WTC11 (cell line): ENCODE results near the gene NTN4. TPM values are rescaled to one million over a fixed set of nuclear protein-coding genes. Genes with fewer than 3 reads are reported as not detected.

Source experiments
- ATAC-seq: fragments of 200-7000 bp; cut with Tn5 transposase; 2 replicates; pipeline ENCODE4 v1.10.0; 2021; ENCODE audit warnings: mild to moderate bottlenecking, moderate library complexity
- CTCF ChIA-PET: fragments of 300-600 bp; sonication (Branson Sonifier 250); formaldehyde crosslinking; loops from one replicate; lab custom pipeline; 2021; ENCODE audit warnings: antibody characterized with exemption; lab: Charles Lee
- POLR2A ChIA-PET: fragments of 350-600 bp; sonication (Branson Sonifier 250); formaldehyde crosslinking; loops from one replicate; lab custom pipeline; 2021; ENCODE audit warnings: antibody characterized with exemption; lab: Charles Lee
- DNase-seq: peaks from one replicate; pipeline ENCODE4 v3.0.0; 2021; ENCODE audit warnings: low spot score
- H3K27ac Mint-ChIP-seq: 2 replicates; pipeline ENCODE4 v1.8.0; 2021; ENCODE audit warnings: mixed read lengths
- H3K27me3 Mint-ChIP-seq: 2 replicates; pipeline ENCODE4 v1.8.0; 2021; ENCODE audit warnings: low read depth, mild to moderate bottlenecking, moderate library complexity, mixed read lengths
- H3K36me3 Mint-ChIP-seq: 2 replicates; pipeline ENCODE4 v1.8.0; 2021; ENCODE audit warnings: mixed read lengths
- H3K4me1 Mint-ChIP-seq: 2 replicates; pipeline ENCODE4 v1.8.0; 2022; ENCODE audit warnings: mixed read lengths
- H3K4me3 Mint-ChIP-seq: 2 replicates; pipeline ENCODE4 v1.8.0; 2021; ENCODE audit warnings: mild to moderate bottlenecking, moderate library complexity, mixed read lengths
- H3K9me3 Mint-ChIP-seq: 2 replicates; pipeline ENCODE4 v1.8.0; 2021; ENCODE audit warnings: mixed read lengths
- CREB1 ChIP-seq: sonication (generic); formaldehyde crosslinking; IDR thresholded peaks from 2 replicates; pipeline ENCODE4 v1.8.0; 2023; ENCODE audit warnings: mild to moderate bottlenecking, missing genetic modification reagents
- CREM ChIP-seq: sonication (generic); formaldehyde crosslinking; IDR thresholded peaks from 2 replicates; pipeline ENCODE4 v1.8.1; 2022; ENCODE audit warnings: mild to moderate bottlenecking, missing genetic modification reagents, moderate library complexity
- FOXP1 ChIP-seq: sonication (generic); formaldehyde crosslinking; IDR thresholded peaks from 2 replicates; pipeline ENCODE4 v1.8.0; 2022; ENCODE audit warnings: missing genetic modification reagents, mild to moderate bottlenecking, moderate library complexity, borderline replicate concordance
- GABPB1 ChIP-seq: sonication (generic); formaldehyde crosslinking; IDR thresholded peaks from 2 replicates; pipeline ENCODE4 v1.8.1; 2023; ENCODE audit warnings: mild to moderate bottlenecking, missing genetic modification reagents
- JUN ChIP-seq: sonication (generic); formaldehyde crosslinking; IDR thresholded peaks from 2 replicates; pipeline ENCODE4 v1.8.0; 2023; ENCODE audit warnings: mild to moderate bottlenecking, missing genetic modification reagents
- MYBL2 ChIP-seq: sonication (generic); formaldehyde crosslinking; IDR thresholded peaks from 2 replicates; pipeline ENCODE4 v1.8.1; 2023; ENCODE audit warnings: mild to moderate bottlenecking, moderate library complexity, missing genetic modification reagents
- NR1H2 ChIP-seq: sonication (generic); formaldehyde crosslinking; IDR thresholded peaks from 2 replicates; pipeline ENCODE4 v1.9.0; 2021; ENCODE audit warnings: mild to moderate bottlenecking, moderate library complexity, missing genetic modification reagents
- RELA ChIP-seq: sonication (generic); formaldehyde crosslinking; IDR thresholded peaks from 2 replicates; pipeline ENCODE4 v1.8.1; 2022; ENCODE audit warnings: missing genetic modification reagents, mild to moderate bottlenecking, borderline replicate concordance
- SMAD4 ChIP-seq: sonication (generic); formaldehyde crosslinking; IDR thresholded peaks from 2 replicates; pipeline ENCODE4 v1.8.0; 2022; ENCODE audit warnings: mild to moderate bottlenecking, missing genetic modification reagents
- TEAD1 ChIP-seq: sonication (generic); formaldehyde crosslinking; IDR thresholded peaks from 2 replicates; pipeline ENCODE4 v1.8.0; 2022; ENCODE audit warnings: mild to moderate bottlenecking, missing genetic modification reagents
- TEAD4 ChIP-seq: sonication (generic); formaldehyde crosslinking; IDR thresholded peaks from 2 replicates; pipeline ENCODE4 v1.8.0; 2022; ENCODE audit warnings: mild to moderate bottlenecking, missing genetic modification reagents
- ZNF423 ChIP-seq: fragments of 250-450 bp; sonication (Bioruptor Pico); IDR thresholded peaks from 2 replicates; pipeline ENCODE4 v2.1.2; 2022; ENCODE audit warnings: mild to moderate bottlenecking, moderate library complexity
- total RNA-seq: library from RNA; stranded (reverse); gene quantifications from 3 replicates; pipeline ENCODE4 v1.2.3, GENCODE V29; 2021
- TF ChIP-seq, protein P1 (sequence below): fragments of 250-450 bp; sonication (Bioruptor Pico); IDR thresholded peaks from 2 replicates; pipeline ENCODE4 v1.9.0; 2021; ENCODE audit warnings: mild to moderate bottlenecking
- TF ChIP-seq, protein P2 (sequence below): fragments of 250-450 bp; sonication (Bioruptor Pico); IDR thresholded peaks from 2 replicates; pipeline ENCODE4 v1.8.0; 2021; ENCODE audit warnings: mild to moderate bottlenecking
- TF ChIP-seq, protein P3 (sequence below): fragments of 250-450 bp; sonication (Bioruptor Pico); IDR thresholded peaks from 2 replicates; pipeline ENCODE4 v1.9.0; 2021; ENCODE audit warnings: mild to moderate bottlenecking
- TF ChIP-seq, protein P4 (sequence below): sonication (generic); formaldehyde crosslinking; IDR thresholded peaks from 2 replicates; pipeline ENCODE4 v1.8.0; 2023; ENCODE audit warnings: missing genetic modification reagents
- TF ChIP-seq, protein P5 (sequence below): sonication (generic); formaldehyde crosslinking; IDR thresholded peaks from 2 replicates; pipeline ENCODE4 v1.8.0; 2022; ENCODE audit warnings: mild to moderate bottlenecking, missing genetic modification reagents

NTN4 gene
- total RNA-seq, 1 experiment from 2014 or later, result 2.7 TPM

DNA sequence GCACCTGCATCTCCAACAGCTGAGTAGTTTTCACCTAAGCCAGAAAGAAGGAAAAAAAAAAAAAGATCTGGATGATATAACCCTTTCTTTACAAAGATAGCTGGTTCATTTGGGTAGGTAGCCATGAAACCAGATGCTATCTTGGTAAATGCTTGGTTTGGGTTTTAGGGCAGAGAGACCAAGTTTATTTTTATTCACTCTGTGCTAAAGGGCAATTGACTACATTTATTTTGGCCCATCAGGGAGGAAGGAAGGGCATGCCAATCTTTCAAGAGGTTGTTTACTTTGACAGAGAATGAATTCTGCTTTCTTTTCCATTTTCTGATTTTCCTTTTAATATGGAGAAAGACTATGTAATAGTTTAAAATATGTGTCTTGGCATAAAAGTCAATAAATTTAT, 91.0 kb downstream of the NTN4 start:
- ATAC-seq (no peak), DNase-seq (no peak)
- no peaks in the 10 kb centered on the region for H3K36me3 Mint-ChIP-seq
- CTCF ChIA-PET, result no interaction called here
- H3K27me3 Mint-ChIP-seq, result no peaks in the 10 kb centered on the region
- no peaks in the 10 kb centered on the region for H3K9me3 Mint-ChIP-seq
- no peak overlapping the region for H3K4me3 Mint-ChIP-seq
- H3K4me1 Mint-ChIP-seq, result peaks cover 5% of the 10 kb centered on the region; the same call in 1 of the 2 replicates
- no peak for TF ChIP-seq FOXP1 (CRISPR knock-in tag)
- no peak for TF ChIP-seq TEAD4 (CRISPR knock-in tag)
- TF ChIP-seq JUN (CRISPR knock-in tag), result no peak
- TF ChIP-seq, protein P1, sequence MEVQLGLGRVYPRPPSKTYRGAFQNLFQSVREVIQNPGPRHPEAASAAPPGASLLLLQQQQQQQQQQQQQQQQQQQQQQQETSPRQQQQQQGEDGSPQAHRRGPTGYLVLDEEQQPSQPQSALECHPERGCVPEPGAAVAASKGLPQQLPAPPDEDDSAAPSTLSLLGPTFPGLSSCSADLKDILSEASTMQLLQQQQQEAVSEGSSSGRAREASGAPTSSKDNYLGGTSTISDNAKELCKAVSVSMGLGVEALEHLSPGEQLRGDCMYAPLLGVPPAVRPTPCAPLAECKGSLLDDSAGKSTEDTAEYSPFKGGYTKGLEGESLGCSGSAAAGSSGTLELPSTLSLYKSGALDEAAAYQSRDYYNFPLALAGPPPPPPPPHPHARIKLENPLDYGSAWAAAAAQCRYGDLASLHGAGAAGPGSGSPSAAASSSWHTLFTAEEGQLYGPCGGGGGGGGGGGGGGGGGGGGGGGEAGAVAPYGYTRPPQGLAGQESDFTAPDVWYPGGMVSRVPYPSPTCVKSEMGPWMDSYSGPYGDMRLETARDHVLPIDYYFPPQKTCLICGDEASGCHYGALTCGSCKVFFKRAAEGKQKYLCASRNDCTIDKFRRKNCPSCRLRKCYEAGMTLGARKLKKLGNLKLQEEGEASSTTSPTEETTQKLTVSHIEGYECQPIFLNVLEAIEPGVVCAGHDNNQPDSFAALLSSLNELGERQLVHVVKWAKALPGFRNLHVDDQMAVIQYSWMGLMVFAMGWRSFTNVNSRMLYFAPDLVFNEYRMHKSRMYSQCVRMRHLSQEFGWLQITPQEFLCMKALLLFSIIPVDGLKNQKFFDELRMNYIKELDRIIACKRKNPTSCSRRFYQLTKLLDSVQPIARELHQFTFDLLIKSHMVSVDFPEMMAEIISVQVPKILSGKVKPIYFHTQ (CRISPR knock-in tag), result no peak
- no peak for TF ChIP-seq ZNF423
- TF ChIP-seq, all 79 proteins: peak for 0
- POLR2A ChIA-PET, result no interaction called here
- no peak overlapping the region for H3K27ac Mint-ChIP-seq

DNA sequence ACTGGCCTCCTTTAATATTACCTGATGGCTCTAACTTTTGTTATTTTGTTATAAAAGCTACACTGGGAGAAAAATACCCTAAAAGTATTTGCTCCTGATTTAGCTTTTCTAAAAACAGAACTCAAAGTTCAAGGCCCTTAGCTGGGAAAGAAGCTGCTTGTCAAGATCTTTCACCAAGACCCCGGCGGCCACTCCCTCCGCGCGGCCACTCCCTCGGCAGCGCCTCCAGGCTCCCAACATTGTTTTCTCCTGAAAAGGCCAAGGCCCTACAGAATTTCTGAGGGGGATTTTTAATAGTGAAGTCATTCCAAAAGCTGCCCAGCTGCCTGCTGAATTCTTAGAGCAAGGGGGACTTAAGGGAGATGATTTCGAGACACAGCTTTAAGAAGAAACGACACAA, 96.4 kb downstream of the NTN4 start:
- H3K27me3 Mint-ChIP-seq, result peaks cover 8% of the 10 kb centered on the region
- ChIA-PET CTCF (no interaction called here), POLR2A (interaction anchor here (0.7 kb wide), 1 partner anchor 96 kb away, joined by 3 read pairs; no protein-coding TSS in a partner anchor)
- DNase-seq (no peak), ATAC-seq (no peak)
- no peaks in the 10 kb centered on the region for H3K36me3 Mint-ChIP-seq
- TF ChIP-seq GABPB1 (CRISPR knock-in tag) (no peak), CREB1 (CRISPR knock-in tag) (no peak), TEAD1 (CRISPR knock-in tag) (no peak), RELA (CRISPR knock-in tag) (no peak), NR1H2 (CRISPR knock-in tag) (no peak)
- TF ChIP-seq, protein P2, sequence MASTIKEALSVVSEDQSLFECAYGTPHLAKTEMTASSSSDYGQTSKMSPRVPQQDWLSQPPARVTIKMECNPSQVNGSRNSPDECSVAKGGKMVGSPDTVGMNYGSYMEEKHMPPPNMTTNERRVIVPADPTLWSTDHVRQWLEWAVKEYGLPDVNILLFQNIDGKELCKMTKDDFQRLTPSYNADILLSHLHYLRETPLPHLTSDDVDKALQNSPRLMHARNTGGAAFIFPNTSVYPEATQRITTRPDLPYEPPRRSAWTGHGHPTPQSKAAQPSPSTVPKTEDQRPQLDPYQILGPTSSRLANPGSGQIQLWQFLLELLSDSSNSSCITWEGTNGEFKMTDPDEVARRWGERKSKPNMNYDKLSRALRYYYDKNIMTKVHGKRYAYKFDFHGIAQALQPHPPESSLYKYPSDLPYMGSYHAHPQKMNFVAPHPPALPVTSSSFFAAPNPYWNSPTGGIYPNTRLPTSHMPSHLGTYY (CRISPR knock-in tag), result no peak
- TF ChIP-seq, protein P3, sequence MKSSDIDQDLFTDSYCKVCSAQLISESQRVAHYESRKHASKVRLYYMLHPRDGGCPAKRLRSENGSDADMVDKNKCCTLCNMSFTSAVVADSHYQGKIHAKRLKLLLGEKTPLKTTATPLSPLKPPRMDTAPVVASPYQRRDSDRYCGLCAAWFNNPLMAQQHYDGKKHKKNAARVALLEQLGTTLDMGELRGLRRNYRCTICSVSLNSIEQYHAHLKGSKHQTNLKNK (CRISPR knock-in tag), result no peak
- TF ChIP-seq, protein P4, sequence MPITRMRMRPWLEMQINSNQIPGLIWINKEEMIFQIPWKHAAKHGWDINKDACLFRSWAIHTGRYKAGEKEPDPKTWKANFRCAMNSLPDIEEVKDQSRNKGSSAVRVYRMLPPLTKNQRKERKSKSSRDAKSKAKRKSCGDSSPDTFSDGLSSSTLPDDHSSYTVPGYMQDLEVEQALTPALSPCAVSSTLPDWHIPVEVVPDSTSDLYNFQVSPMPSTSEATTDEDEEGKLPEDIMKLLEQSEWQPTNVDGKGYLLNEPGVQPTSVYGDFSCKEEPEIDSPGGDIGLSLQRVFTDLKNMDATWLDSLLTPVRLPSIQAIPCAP (CRISPR knock-in tag), result no peak
- TF ChIP-seq, protein P1 (CRISPR knock-in tag), result no peak
- H3K4me1 Mint-ChIP-seq, result peaks cover 4% of the 10 kb centered on the region; the same call in 1 of the 2 replicates
- H3K27ac Mint-ChIP-seq, result no peak overlapping the region
- no peaks in the 10 kb centered on the region for H3K9me3 Mint-ChIP-seq
- H3K4me3 Mint-ChIP-seq, result no peak overlapping the region

DNA sequence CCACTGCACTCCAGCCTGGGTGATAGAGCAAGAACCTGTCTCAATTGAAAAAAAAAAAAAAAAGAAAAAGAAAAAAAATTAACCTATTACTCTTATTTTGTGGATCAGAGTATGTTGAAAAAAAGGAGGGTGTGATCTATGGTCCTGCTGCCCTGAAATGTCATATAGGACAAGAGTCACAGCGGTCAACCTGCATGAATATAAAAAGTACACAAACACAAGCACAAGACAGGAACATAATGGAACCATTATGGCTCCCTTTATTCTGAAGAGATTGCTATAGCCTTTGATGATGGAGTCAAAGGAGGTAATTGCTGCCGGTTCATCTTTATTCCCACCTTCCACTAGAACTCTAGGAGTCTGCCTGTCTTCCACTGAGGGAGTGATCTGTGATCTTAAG, 96.9 kb downstream of the NTN4 start:
- DNase-seq, result no peak
- no peak overlapping the region for H3K4me3 Mint-ChIP-seq
- no peaks in the 10 kb centered on the region for H3K9me3 Mint-ChIP-seq
- POLR2A ChIA-PET, result no interaction called here
- peaks cover 3% of the 10 kb centered on the region; the same call in 1 of the 2 replicates for H3K4me1 Mint-ChIP-seq
- CTCF ChIA-PET, result no interaction called here
- peaks cover 8% of the 10 kb centered on the region for H3K27me3 Mint-ChIP-seq
- TF ChIP-seq, protein P5, sequence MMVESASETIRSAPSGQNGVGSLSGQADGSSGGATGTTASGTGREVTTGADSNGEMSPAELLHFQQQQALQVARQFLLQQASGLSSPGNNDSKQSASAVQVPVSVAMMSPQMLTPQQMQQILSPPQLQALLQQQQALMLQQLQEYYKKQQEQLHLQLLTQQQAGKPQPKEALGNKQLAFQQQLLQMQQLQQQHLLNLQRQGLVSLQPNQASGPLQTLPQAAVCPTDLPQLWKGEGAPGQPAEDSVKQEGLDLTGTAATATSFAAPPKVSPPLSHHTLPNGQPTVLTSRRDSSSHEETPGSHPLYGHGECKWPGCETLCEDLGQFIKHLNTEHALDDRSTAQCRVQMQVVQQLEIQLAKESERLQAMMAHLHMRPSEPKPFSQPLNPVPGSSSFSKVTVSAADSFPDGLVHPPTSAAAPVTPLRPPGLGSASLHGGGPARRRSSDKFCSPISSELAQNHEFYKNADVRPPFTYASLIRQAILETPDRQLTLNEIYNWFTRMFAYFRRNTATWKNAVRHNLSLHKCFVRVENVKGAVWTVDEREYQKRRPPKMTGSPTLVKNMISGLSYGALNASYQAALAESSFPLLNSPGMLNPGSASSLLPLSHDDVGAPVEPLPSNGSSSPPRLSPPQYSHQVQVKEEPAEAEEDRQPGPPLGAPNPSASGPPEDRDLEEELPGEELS (CRISPR knock-in tag), result no peak
- TF ChIP-seq SMAD4, result no peak
- no peak for TF ChIP-seq MYBL2 (CRISPR knock-in tag)
- no peak for TF ChIP-seq CREM (CRISPR knock-in tag)
- TF ChIP-seq, all 79 proteins: peak for 0
- no peak for ATAC-seq
- no peaks in the 10 kb centered on the region for H3K36me3 Mint-ChIP-seq
- H3K27ac Mint-ChIP-seq, result no peak overlapping the region
